ENCODE measurements around the gene CD151. TPM values are rescaled to one million over a fixed set of nuclear protein-coding genes. Genes with fewer than 3 reads are reported as not detected.
A peak's percentile ranks its signal among the peaks of the same experiment; 100 is the strongest.

Gene CD151
- total and polyA plus RNA-seq, 8 donors = 163 to 351 (median 261) TPM

- ATAC-seq (no peak), DNase-seq (peak in 3 of 6 donors; percentile 41 to 85 (median 65)), FAIRE-seq (no peak)
- Histone ChIP-seq H3K9me3 (no peaks in the 10 kb centered on the region), H3K4me3 (no peak overlapping the region), H3K27ac (no peak overlapping the region), H3K4me1 (peaks cover 9 to 30% (median 25%) of the 10 kb centered on the region in 3 donors), H3K36me3 (peaks cover 0 to 2% (median 0%) of the 10 kb centered on the region in 3 donors), H3K27me3 (no peaks in the 10 kb centered on the region)
- 81 to 87% methylated on average over 31 of the region's 31 CpGs for WGBS, 2 donors
- intact Hi-C loops (cut with DNase I) = no loop called here
- no peak for TF ChIP-seq CTCF (IDR thresholded peaks at IDR 0.05)
These were observed 1.5 kb upstream of the CD151 start for GRCh38 chr11:831118-831864.

- intact Hi-C loops (cut with DNase I) = no loop called here
- FAIRE-seq = no peak
- no peaks in the 10 kb centered on the region for H3K9me3 ChIP-seq
- H3K36me3 ChIP-seq = peaks cover 0 to 9% (median 0%) of the 10 kb centered on the region in 3 donors
- peak overlapping the region; percentile 72 to 95 (median 88) for H3K27ac ChIP-seq
- H3K4me1 ChIP-seq = peaks cover 9 to 27% (median 24%) of the 10 kb centered on the region in 3 donors
- H3K27me3 ChIP-seq = no peaks in the 10 kb centered on the region
- no peak for ATAC-seq
- TF ChIP-seq CTCF (IDR thresholded peaks at IDR 0.05) = no peak
- H3K4me3 ChIP-seq = peak overlapping the region; percentile 71 to 86 (median 82)
- WGBS, 2 donors = 56 to 65% methylated on average over 23 of the region's 23 CpGs
- DNase-seq = peak in 3 of 6 donors; percentile 38 to 86 (median 61)
These were observed 707 bp upstream of the CD151 start for GRCh38 chr11:831961-832528.

- 1 to 2% methylated on average over 36 to 55 of the region's 55 CpGs for WGBS, 2 donors
- peaks cover 0 to 20% (median 9%) of the 10 kb centered on the region in 3 donors for H3K36me3 ChIP-seq
- H3K27me3 ChIP-seq = no peaks in the 10 kb centered on the region
- intact Hi-C loops (cut with DNase I) = no loop called here
- FAIRE-seq = no peak
- peak overlapping the region; percentile 85 to 95 (median 88) for H3K27ac ChIP-seq
- peak in 5 of 6 donors; percentile 71 to 90 (median 84) for DNase-seq
- peak overlapping the region; percentile 71 to 86 (median 82) for H3K4me3 ChIP-seq
- no peaks in the 10 kb centered on the region for H3K9me3 ChIP-seq
- TF ChIP-seq CTCF (IDR thresholded peaks at IDR 0.05) = no peak
- peaks cover 9 to 21% (median 21%) of the 10 kb centered on the region in 3 donors for H3K4me1 ChIP-seq
- ATAC-seq = peak; percentile 13 to 45 (median 26)
These were observed 501 bp downstream of the CD151 start for GRCh38 chr11:833114-833791.

GRCh38 chr11:833849-834311 is 1.1 kb downstream of the CD151 start:
- Histone ChIP-seq H3K27ac (peak overlapping the region; percentile 85 to 95 (median 88)), H3K9me3 (no peaks in the 10 kb centered on the region), H3K27me3 (no peaks in the 10 kb centered on the region), H3K4me1 (peaks cover 7 to 16% (median 15%) of the 10 kb centered on the region in 3 donors), H3K4me3 (peak overlapping the region; percentile 71 to 86 (median 82)), H3K36me3 (peaks cover 0 to 26% (median 9%) of the 10 kb centered on the region in 3 donors)
- intact Hi-C loops (cut with DNase I) = no loop called here
- 15 to 22% methylated on average over 9 of the region's 9 CpGs for WGBS, 2 donors
- FAIRE-seq (no peak), ATAC-seq (peak in 2 of 4 donors; percentile 0 to 2), DNase-seq (peak in 2 of 6 donors; percentile 53 to 59)
- TF ChIP-seq CTCF (IDR thresholded peaks at IDR 0.05) = no peak
